Sigmoid colon (tissue), 7 donors: ENCODE measurements around the gene SBK1. TPM values are rescaled to one million over a fixed set of nuclear protein-coding genes. Genes with fewer than 3 reads are reported as not detected.

Source experiments
- DNase-seq: peaks from one replicate; pipeline ENCODE4 v3.0.0-alpha.2; 2019
- H3K27ac ChIP-seq, 4 donors: fragments of 200-600 bp; sonication (generic); one replicate each; pipeline ENCODE4 v1.5.1; 2016 to 2019; ENCODE audit warnings: mild to moderate bottlenecking in 1 of 4
- H3K27me3 ChIP-seq, 3 donors: fragments of 200-600 bp; sonication (generic); one replicate each; pipeline ENCODE4 v1.5.1; 2019; ENCODE audit warnings: mild to moderate bottlenecking in 1 of 3
- H3K36me3 ChIP-seq, 4 donors: fragments of 200-600 bp; sonication (generic); one replicate each; pipeline ENCODE4 v1.5.1; 2016 to 2019
- H3K4me1 ChIP-seq, 4 donors: fragments of 200-600 bp; sonication (generic); one replicate each; pipeline ENCODE4 v1.5.1; 2017 to 2019
- H3K4me3 ChIP-seq, 4 donors: fragments of 200-600 bp; sonication (generic); one replicate each; pipeline ENCODE4 v1.5.1; 2017 to 2019; ENCODE audit warnings: mild to moderate bottlenecking in 2 of 4, moderate library complexity in 1 of 4
- H3K9me3 ChIP-seq, 4 donors: fragments of 200-600 bp in 3 of 4; sonication (generic) in 3 of 4; one replicate each; pipeline versions ENCODE4 v1.5.1 to v1.6.1; 2013 to 2019
- EP300 ChIP-seq, 4 donors: sonication (generic); formaldehyde crosslinking; IDR thresholded peaks; one replicate each; pipeline ENCODE4 v1.6.1; 2017; ENCODE audit warnings: antibody characterized with exemption in 4 of 4
- POLR2A ChIP-seq, 2 donors: fragments of 450-650 bp; IDR thresholded peaks; one replicate each; pipeline ENCODE4 v1.6.1; 2016; ENCODE audit warnings: antibody characterized with exemption in 2 of 2, mild to moderate bottlenecking in 2 of 2, moderate library complexity in 2 of 2
- POLR2AphosphoS5 ChIP-seq, 4 donors: sonication (generic); formaldehyde crosslinking; IDR thresholded peaks; one replicate each; pipeline ENCODE4 v1.6.1; 2017; ENCODE audit warnings: antibody characterized with exemption in 4 of 4
- WGBS, 2 donors: extraction: QIAGEN DNeasy Blood & Tissue Kit; methylation state at CpG; one replicate each; pipeline ENCODE4 v1.1.7; 2013; 5-methylcytosine and 5-hydroxymethylcytosine counted together
- intact Hi-C: fragments of 100-400 bp; cut with DNase I; formaldehyde crosslinking; loops from one replicate; pipeline ENCODE4 v1.15.1; 2023
- polyA plus RNA-seq, 3 donors: library from polyadenylated mRNA; stranded (reverse); fragments of 200-250 nt; gene quantifications; one replicate each; pipeline ENCODE4 v1.2.3, GENCODE V29; 2013
- total RNA-seq, 4 donors: library from RNA; depleted of rRNA; stranded (reverse); fragments of >200 nt; gene quantifications; one replicate each; pipeline ENCODE4 v1.1.0, GENCODE V29; 2016
- TF ChIP-seq, protein P1 (sequence below), 4 experiments: fragments of 450-650 bp in 3 of 4; fragments of 200-600 bp in 1 of 4; IDR thresholded peaks; one replicate each; pipeline ENCODE4 v1.5.1; 2016 to 2019; ENCODE audit warnings: antibody characterized with exemption in 4 of 4, mild to moderate bottlenecking in 3 of 4, moderate library complexity in 2 of 4
- donor health status: healthy with polysubstance abuse.
- donor health status: Bipolar disorder and iron deficiency.
- donor health status: healthy.

Gene SBK1
- total and polyA plus RNA-seq, 7 donors: under 0.01 to 1.3 (median 0.33) TPM; not detected in 2

GRCh38 chr16:28257256-28257655, 35.1 kb upstream of the SBK1 start:
- intact Hi-C loops: no loop called here
- no peak for DNase-seq
- TF ChIP-seq EP300 (IDR thresholded peaks at IDR 0.05): no peak
- no peak for TF ChIP-seq POLR2A (IDR thresholded peaks at IDR 0.05)
- no peak for TF ChIP-seq POLR2AphosphoS5 (IDR thresholded peaks at IDR 0.05)
- TF ChIP-seq, protein P1, sequence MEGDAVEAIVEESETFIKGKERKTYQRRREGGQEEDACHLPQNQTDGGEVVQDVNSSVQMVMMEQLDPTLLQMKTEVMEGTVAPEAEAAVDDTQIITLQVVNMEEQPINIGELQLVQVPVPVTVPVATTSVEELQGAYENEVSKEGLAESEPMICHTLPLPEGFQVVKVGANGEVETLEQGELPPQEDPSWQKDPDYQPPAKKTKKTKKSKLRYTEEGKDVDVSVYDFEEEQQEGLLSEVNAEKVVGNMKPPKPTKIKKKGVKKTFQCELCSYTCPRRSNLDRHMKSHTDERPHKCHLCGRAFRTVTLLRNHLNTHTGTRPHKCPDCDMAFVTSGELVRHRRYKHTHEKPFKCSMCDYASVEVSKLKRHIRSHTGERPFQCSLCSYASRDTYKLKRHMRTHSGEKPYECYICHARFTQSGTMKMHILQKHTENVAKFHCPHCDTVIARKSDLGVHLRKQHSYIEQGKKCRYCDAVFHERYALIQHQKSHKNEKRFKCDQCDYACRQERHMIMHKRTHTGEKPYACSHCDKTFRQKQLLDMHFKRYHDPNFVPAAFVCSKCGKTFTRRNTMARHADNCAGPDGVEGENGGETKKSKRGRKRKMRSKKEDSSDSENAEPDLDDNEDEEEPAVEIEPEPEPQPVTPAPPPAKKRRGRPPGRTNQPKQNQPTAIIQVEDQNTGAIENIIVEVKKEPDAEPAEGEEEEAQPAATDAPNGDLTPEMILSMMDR (IDR thresholded peaks at IDR 0.05): no peak
- peaks cover 0 to 5% (median 0%) of the 10 kb centered on the region in 4 donors for H3K9me3 ChIP-seq
- no peaks in the 10 kb centered on the region for H3K36me3 ChIP-seq
- 82% methylated on average over 4 of the region's 4 CpGs for WGBS, 2 donors
- no peak overlapping the region for H3K4me3 ChIP-seq
- H3K27ac ChIP-seq: no peak overlapping the region
- H3K27me3 ChIP-seq: peaks cover 0 to 19% (median 9%) of the 10 kb centered on the region in 3 donors
- H3K4me1 ChIP-seq: peaks cover 0 to 13% (median 13%) of the 10 kb centered on the region in 4 donors

- no peak for TF ChIP-seq EP300 (IDR thresholded peaks at IDR 0.05)
- Histone ChIP-seq H3K27me3 (peaks cover 0 to 22% (median 9%) of the 10 kb centered on the region in 3 donors), H3K27ac (no peak overlapping the region), H3K9me3 (no peaks in the 10 kb centered on the region), H3K4me3 (peak overlapping the region in 3 of 4 donors; percentile 2 to 40 (median 33)), H3K4me1 (peaks cover 0 to 13% (median 13%) of the 10 kb centered on the region in 4 donors), H3K36me3 (no peaks in the 10 kb centered on the region)
- intact Hi-C loops: no loop called here
- WGBS, 2 donors: 14 to 31% methylated on average over 18 of the region's 18 CpGs
- DNase-seq: no peak
Measured at GRCh38 chr16:28258567-28258966, 33.8 kb upstream of the SBK1 start.

- 74 to 80% methylated on average over 29 of the region's 29 CpGs for WGBS, 2 donors
Measured at GRCh38 chr16:28259091-28259780, 33.1 kb upstream of the SBK1 start.

DNA sequence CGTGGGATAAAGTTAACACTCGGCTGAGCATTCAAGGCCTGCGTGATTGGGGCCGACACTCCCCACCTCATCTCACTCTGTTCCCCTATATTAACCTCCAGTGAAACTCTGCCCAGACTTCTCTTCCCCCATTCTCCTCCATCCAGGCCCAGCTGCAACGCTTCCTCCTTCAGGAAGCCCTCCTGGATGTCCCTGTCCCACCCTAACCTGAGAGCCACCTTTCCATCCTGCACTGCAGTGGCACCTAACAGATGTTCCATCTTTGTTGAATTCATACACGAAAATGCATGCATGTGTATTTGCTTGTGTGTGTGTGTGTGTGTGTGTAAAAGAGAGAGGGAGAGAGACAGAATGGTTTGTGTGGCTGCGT, 32.6 kb upstream of the SBK1 start:
- Histone ChIP-seq H3K27me3 (peaks cover 0 to 22% (median 9%) of the 10 kb centered on the region in 3 donors), H3K27ac (no peak overlapping the region), H3K36me3 (no peaks in the 10 kb centered on the region), H3K9me3 (no peaks in the 10 kb centered on the region), H3K4me1 (peaks cover 0 to 13% (median 13%) of the 10 kb centered on the region in 4 donors), H3K4me3 (no peak overlapping the region)
- TF ChIP-seq POLR2AphosphoS5 (IDR thresholded peaks at IDR 0.05) (no peak), POLR2A (IDR thresholded peaks at IDR 0.05) (no peak), EP300 (IDR thresholded peaks at IDR 0.05) (no peak)
- TF ChIP-seq, protein P1 (IDR thresholded peaks at IDR 0.05): no peak
- intact Hi-C loops: no loop called here
- 77 to 78% methylated on average over 7 of the region's 7 CpGs for WGBS, 2 donors
- no peak for DNase-seq

More at GRCh38 chr16:28259091-28259780, 33.1 kb upstream of the SBK1 start:
- peak overlapping the region in 3 of 4 donors; percentile 2 to 40 (median 33) for H3K4me3 ChIP-seq
- no peak for DNase-seq
- peaks cover 0 to 13% (median 13%) of the 10 kb centered on the region in 4 donors for H3K4me1 ChIP-seq
- H3K27ac ChIP-seq: no peak overlapping the region
- H3K36me3 ChIP-seq: no peaks in the 10 kb centered on the region
- peaks cover 0 to 22% (median 9%) of the 10 kb centered on the region in 3 donors for H3K27me3 ChIP-seq
- TF ChIP-seq, protein P1 (IDR thresholded peaks at IDR 0.05): no peak
- no peak for TF ChIP-seq POLR2AphosphoS5 (IDR thresholded peaks at IDR 0.05)
- TF ChIP-seq EP300 (IDR thresholded peaks at IDR 0.05): no peak
- no peak for TF ChIP-seq POLR2A (IDR thresholded peaks at IDR 0.05)
- H3K9me3 ChIP-seq: no peaks in the 10 kb centered on the region
- intact Hi-C loops: no loop called here

GRCh38 chr16:28260193-28260592, 32.1 kb upstream of the SBK1 start:
- WGBS, 2 donors: 89 to 92% methylated on average over 1 of the region's 1 CpG
- no peak overlapping the region for H3K27ac ChIP-seq
- H3K27me3 ChIP-seq: peaks cover 0 to 22% (median 9%) of the 10 kb centered on the region in 3 donors

More at GRCh38 chr16:28260193-28260592, 32.1 kb upstream of the SBK1 start:
- DNase-seq: no peak
- Histone ChIP-seq H3K36me3 (no peaks in the 10 kb centered on the region), H3K4me1 (peaks cover 0 to 13% (median 13%) of the 10 kb centered on the region in 4 donors), H3K9me3 (no peaks in the 10 kb centered on the region), H3K4me3 (no peak overlapping the region)
- TF ChIP-seq, protein P1 (IDR thresholded peaks at IDR 0.05): no peak
- TF ChIP-seq POLR2AphosphoS5 (IDR thresholded peaks at IDR 0.05) (no peak), EP300 (IDR thresholded peaks at IDR 0.05) (no peak), POLR2A (IDR thresholded peaks at IDR 0.05) (no peak)
- intact Hi-C loops: no loop called here
